ENCODE results near the gene SPEF1. TPM values are rescaled to one million over a fixed set of nuclear protein-coding genes. Genes with fewer than 3 reads are reported as not detected.

SPEF1 gene
- total RNA-seq, 1 donor from 2014 or later, result not detected

Other genes starting within 250 kb of the SPEF1 start
- not detected for gene GFRA4, start 118.0 kb downstream of the SPEF1 start, total RNA-seq
- gene ADAM33, start 99.4 kb downstream of the SPEF1 start, total RNA-seq, result 3.0 TPM
- 2.4 TPM for gene SIGLEC1, start 68.8 kb downstream of the SPEF1 start, total RNA-seq
- 9.2 TPM for gene HSPA12B, start 48.8 kb downstream of the SPEF1 start, total RNA-seq
- gene ADISSP, start 13.7 kb downstream of the SPEF1 start, total RNA-seq, result 9.9 TPM
- 79.8 TPM for gene CENPB, start 5.3 kb upstream of the SPEF1 start, total RNA-seq
- gene CDC25B, start 14.9 kb upstream of the SPEF1 start, total RNA-seq, result 9.4 TPM
- gene AP5S1, start 39.1 kb upstream of the SPEF1 start, total RNA-seq, result 12.5 TPM
- gene MAVS, start 65.4 kb upstream of the SPEF1 start, total RNA-seq, result 39.5 TPM
- 21.5 TPM for gene PANK2, start 107.9 kb upstream of the SPEF1 start, total RNA-seq
- gene RNF24, start 234.1 kb upstream of the SPEF1 start, total RNA-seq, result 8.5 TPM